Esophagus (tissue), 2 donors: ENCODE data around the gene COL24A1. TPM values are rescaled to one million over a fixed set of nuclear protein-coding genes. Genes with fewer than 3 reads are reported as not detected.
"Not testable (repeated sequence)": the region's sequence is repeated elsewhere in the genome, so short reads cannot be mapped to it uniquely, and the experiment has no call there.

Experiments used
- H3K27ac ChIP-seq, 2 donors: one replicate each; pipeline ENCODE4 v1.5.1; 2013; ENCODE audit warnings: low read depth in 2 of 2, mild to moderate bottlenecking in 2 of 2, inconsistent platforms in 1 of 2, low read length in 1 of 2, moderate library complexity in 1 of 2
- H3K27me3 ChIP-seq, 2 donors: one replicate each; pipeline ENCODE4 v1.6.1; 2013; ENCODE audit warnings: low read length in 2 of 2, control low read depth in 1 of 2, mild to moderate bottlenecking in 1 of 2; ENCODE audit not compliant: insufficient read depth in 2 of 2, control insufficient read depth in 1 of 2
- H3K36me3 ChIP-seq, 2 donors: one replicate each; pipeline ENCODE4 v1.6.1; 2013; ENCODE audit warnings: low read length in 1 of 2; ENCODE audit not compliant: control insufficient read depth in 2 of 2, insufficient read depth in 2 of 2
- H3K4me1 ChIP-seq, 2 donors: one replicate each; pipeline ENCODE4 v1.6.1; 2013; ENCODE audit warnings: low read length in 1 of 2; ENCODE audit not compliant: control insufficient read depth in 2 of 2, insufficient read depth in 2 of 2
- H3K4me3 ChIP-seq, 2 donors: one replicate each; pipeline ENCODE4 v1.5.1; 2013; ENCODE audit warnings: low read length in 2 of 2, mild to moderate bottlenecking in 2 of 2, low read depth in 1 of 2, moderate library complexity in 1 of 2
- H3K9me3 ChIP-seq, 2 donors: one replicate each; pipeline ENCODE4 v1.6.1; 2013; ENCODE audit warnings: mild to moderate bottlenecking in 2 of 2, low read depth in 1 of 2, low read length in 1 of 2, moderate library complexity in 1 of 2; ENCODE audit not compliant: control insufficient read depth in 2 of 2, insufficient read depth in 1 of 2
- WGBS, 2 donors: extraction: QIAGEN DNeasy Blood & Tissue Kit; methylation state at CpG; one replicate each; pipeline ENCODE4 v1.1.7; 2013; 5-methylcytosine and 5-hydroxymethylcytosine counted together
- polyA plus RNA-seq, 2 donors: library from polyadenylated mRNA; stranded (reverse); fragments of 200-250 nt; gene quantifications; one replicate each; pipeline ENCODE4 v1.2.3, GENCODE V29; 2013
- donor health status: healthy with polysubstance abuse.
- donor health status: Bipolar disorder and iron deficiency.

Gene COL24A1
- polyA plus RNA-seq, 2 donors, result 0.14 to 0.16 TPM

GRCh38 chr1:85991261-85991660, 165.3 kb downstream of the COL24A1 start:
- H3K9me3 ChIP-seq, result no peaks in the 10 kb centered on the region
- H3K27ac ChIP-seq, result no peak overlapping the region
- 76 to 80% methylated on average over 1 of the region's 1 CpG for WGBS, 2 donors
- no peaks in the 10 kb centered on the region for H3K36me3 ChIP-seq
- H3K4me1 ChIP-seq, result no peaks in the 10 kb centered on the region
- H3K4me3 ChIP-seq, result no peak overlapping the region
- no peaks in the 10 kb centered on the region for H3K27me3 ChIP-seq

GRCh38 chr1:85984636-85985035, 171.9 kb downstream of the COL24A1 start:
- Histone ChIP-seq H3K36me3 (no peaks in the 10 kb centered on the region), H3K27ac (no peak overlapping the region), H3K4me1 (no peaks in the 10 kb centered on the region), H3K9me3 (no peaks in the 10 kb centered on the region), H3K4me3 (no peak overlapping the region), H3K27me3 (no peaks in the 10 kb centered on the region)
- 80 to 81% methylated on average over 4 of the region's 4 CpGs for WGBS, 2 donors

- 24 to 26% methylated on average over 1 of the region's 1 CpG for WGBS, 2 donors
- Histone ChIP-seq H3K4me1 (no peaks in the 10 kb centered on the region), H3K9me3 (no peaks in the 10 kb centered on the region), H3K27ac (no peak overlapping the region), H3K4me3 (no peak overlapping the region), H3K27me3 (no peaks in the 10 kb centered on the region), H3K36me3 (no peaks in the 10 kb centered on the region)
Measured at GRCh38 chr1:85983316-85983715, 173.3 kb downstream of the COL24A1 start.

DNA sequence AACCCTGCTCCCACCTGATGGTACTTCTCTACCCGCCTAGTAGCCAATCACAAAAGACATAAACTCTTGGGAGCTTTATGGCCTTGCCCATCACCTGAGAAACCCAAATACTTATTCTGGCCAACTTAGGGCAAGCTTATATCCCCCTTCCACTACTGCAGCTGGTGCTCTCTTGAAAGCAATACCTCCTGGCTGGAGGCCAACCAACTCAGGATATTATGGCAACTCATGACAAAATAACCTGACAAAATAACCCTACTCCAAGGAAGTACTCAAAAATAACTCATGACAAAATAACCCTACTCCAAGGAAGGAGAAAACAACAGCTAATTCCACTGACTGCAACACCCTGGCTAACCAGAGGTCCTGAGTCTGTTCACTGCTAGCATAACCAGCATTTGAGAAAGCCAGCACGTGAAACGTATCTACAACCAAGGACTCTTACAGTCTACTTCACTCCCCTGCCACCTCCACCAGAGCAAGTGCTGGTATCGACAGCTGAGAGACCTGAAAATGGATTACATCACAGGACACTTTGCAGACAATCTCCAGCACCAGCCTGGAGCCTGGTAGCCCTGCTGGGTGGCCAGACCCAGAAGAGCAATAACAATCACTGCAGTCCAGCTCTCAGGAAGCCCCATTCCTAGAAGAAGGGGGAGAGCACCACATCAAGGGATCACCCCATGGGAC, 179.9 kb downstream of the COL24A1 start:
- H3K27me3 ChIP-seq, result no peaks in the 10 kb centered on the region
- H3K4me3 ChIP-seq, result no peak overlapping the region
- no peaks in the 10 kb centered on the region for H3K36me3 ChIP-seq
- H3K9me3 ChIP-seq, result no peaks in the 10 kb centered on the region
- H3K27ac ChIP-seq, result no peak overlapping the region
- 88 to 90% methylated on average over 4 of the region's 4 CpGs for WGBS, 2 donors
- no peaks in the 10 kb centered on the region for H3K4me1 ChIP-seq

DNA sequence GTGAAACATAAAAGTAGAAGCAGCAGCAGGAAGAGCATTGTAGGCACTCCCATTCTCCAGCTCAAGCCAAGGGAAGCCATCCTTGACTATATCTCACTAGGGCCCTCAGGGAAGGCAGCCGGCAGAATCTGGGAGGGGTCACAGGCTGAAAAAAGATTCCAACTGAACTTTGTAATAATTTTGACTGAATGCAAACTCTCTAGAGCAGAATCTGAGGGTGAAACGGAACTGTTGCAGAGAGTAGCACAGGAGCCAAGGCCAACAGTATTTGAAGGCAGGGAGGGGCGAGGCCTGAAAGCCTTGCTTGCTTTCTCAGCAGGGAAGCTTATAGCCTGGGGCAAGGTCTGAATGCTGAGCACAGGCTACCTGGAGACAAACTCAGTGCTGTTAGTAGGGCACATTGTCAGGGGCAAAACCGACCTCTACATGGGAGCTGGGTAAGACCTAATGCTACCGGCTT, 180.6 kb downstream of the COL24A1 start:
- no peaks in the 10 kb centered on the region for H3K9me3 ChIP-seq
- H3K4me1 ChIP-seq, result no peaks in the 10 kb centered on the region
- 54 to 58% methylated on average over 5 of the region's 5 CpGs for WGBS, 2 donors
- no peaks in the 10 kb centered on the region for H3K36me3 ChIP-seq
- no peaks in the 10 kb centered on the region for H3K27me3 ChIP-seq
- no peak overlapping the region for H3K4me3 ChIP-seq
- no peak overlapping the region for H3K27ac ChIP-seq

- 81 to 97% methylated on average over 2 of the region's 2 CpGs for WGBS, 2 donors
- no peak overlapping the region for H3K27ac ChIP-seq
- H3K4me3 ChIP-seq, result no peak overlapping the region
- no peaks in the 10 kb centered on the region for H3K27me3 ChIP-seq
- no peaks in the 10 kb centered on the region for H3K9me3 ChIP-seq
- H3K4me1 ChIP-seq, result no peaks in the 10 kb centered on the region
- no peaks in the 10 kb centered on the region for H3K36me3 ChIP-seq
Measured at GRCh38 chr1:85962457-85962856, 194.1 kb downstream of the COL24A1 start.

DNA sequence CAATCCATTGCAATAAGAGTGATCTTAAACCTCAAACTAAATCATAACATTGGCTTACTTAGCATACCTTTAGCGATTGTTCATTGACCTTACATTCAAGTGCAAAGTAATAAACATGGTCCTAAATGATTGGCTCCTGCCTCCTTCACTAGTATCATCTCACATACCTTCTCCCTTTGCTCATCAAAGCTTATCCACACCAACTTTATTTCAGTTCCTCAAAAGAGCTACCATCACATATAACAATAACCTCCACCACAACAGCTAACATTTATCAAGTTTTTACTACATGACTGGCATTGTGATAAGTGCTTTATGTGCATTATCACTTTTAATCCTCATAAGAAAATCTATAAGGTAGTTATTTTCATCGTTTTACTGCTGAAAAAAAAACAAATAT, 198.8 kb downstream of the COL24A1 start:
- no peaks in the 10 kb centered on the region for H3K9me3 ChIP-seq
- 69 to 70% methylated on average over 2 of the region's 2 CpGs for WGBS, 2 donors
- H3K4me1 ChIP-seq, result no peaks in the 10 kb centered on the region

DNA sequence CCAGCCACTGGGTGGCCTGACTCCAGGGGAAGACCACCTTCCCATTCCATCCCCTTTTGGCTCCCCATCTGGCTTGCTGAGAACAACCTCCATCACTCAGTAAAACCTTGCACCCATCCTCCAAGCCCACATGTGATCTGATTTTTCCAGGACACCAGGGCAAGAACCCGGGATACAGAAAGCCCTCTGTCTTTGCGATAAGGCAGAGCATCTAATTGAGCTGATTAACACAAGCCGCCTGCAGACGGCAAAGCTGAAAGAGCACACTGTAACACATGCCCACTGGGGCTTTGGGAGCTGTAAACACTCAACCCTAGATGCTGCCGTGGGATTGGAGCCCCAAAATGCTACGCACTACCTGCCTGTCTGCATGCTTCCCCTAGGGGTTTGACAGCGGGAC, 201.4 kb downstream of the COL24A1 start:
- H3K27me3 ChIP-seq, H3K4me1 ChIP-seq, H3K27ac ChIP-seq, H3K4me3 ChIP-seq, H3K9me3 ChIP-seq, H3K36me3 ChIP-seq: not testable (repeated sequence)
- 81 to 85% methylated on average over 7 of the region's 7 CpGs for WGBS, 2 donors

More for the DNA sequence above, 198.8 kb downstream of the COL24A1 start:
- no peak overlapping the region for H3K27ac ChIP-seq
- no peak overlapping the region for H3K4me3 ChIP-seq
- no peaks in the 10 kb centered on the region for H3K36me3 ChIP-seq
- H3K27me3 ChIP-seq, result no peaks in the 10 kb centered on the region

- H3K36me3 ChIP-seq, result no peaks in the 10 kb centered on the region
- no peak overlapping the region for H3K4me3 ChIP-seq
- 12 to 13% methylated on average over 3 of the region's 3 CpGs for WGBS, 2 donors
- no peak overlapping the region for H3K27ac ChIP-seq
- no peaks in the 10 kb centered on the region for H3K4me1 ChIP-seq
- no peaks in the 10 kb centered on the region for H3K27me3 ChIP-seq
- no peaks in the 10 kb centered on the region for H3K9me3 ChIP-seq
Measured at GRCh38 chr1:85952460-85952859, 204.1 kb downstream of the COL24A1 start.

DNA sequence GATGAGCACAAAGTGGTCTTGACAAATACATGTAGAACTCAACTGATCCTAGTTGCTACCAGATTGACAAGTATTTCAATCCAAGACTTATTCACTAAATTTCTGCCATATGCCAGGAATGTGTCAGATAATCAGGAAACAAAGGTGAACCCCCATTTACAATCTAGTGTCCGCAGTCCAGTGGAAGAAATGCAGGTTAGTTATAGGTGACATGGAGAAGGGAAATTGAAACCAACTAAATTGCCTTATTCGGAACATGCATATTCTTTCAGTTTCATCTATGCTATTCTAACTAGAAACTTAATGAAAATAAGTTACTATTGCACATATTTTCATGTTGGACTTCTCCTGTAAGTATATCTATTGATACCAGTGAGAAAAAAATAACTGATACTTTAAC, 209.4 kb downstream of the COL24A1 start:
- Histone ChIP-seq H3K4me3 (no peak overlapping the region), H3K27me3 (no peaks in the 10 kb centered on the region), H3K4me1 (no peaks in the 10 kb centered on the region), H3K27ac (no peak overlapping the region), H3K36me3 (no peaks in the 10 kb centered on the region), H3K9me3 (no peaks in the 10 kb centered on the region)
- 89 to 94% methylated on average over 2 of the region's 2 CpGs for WGBS, 2 donors
